ENCODE measurements around the gene IL19.

The IL19 gene

DNA sequence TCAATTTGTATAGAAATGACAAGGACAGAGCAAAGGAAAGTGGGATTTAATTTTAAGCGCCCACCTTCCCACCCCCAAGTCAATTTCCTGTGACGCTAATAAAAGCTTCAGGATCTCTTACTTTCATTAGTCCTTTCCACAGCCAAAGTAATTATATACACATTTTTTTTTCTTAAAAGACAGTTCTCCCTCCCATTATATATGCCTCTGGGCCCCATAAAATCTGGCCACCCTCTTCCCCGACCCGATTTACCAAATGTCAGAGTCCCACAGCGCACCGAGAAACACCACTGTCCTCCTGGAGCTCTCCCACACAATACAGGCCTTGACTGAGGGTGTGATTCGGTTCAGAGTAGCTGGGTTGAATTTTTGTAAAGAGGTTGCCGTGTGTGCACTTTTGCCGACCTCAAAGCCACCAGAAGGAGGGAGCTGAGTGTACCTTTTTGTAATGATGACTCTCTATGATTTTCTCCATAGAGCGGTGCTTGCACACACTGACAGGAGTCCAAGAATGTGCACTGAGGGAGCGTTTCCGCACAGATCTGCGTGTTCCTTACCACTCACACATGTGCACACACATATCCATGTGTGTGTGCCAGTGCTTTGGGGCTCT, 27.9 kb downstream of the IL19 start:
- TF ChIP-seq ZFP30 (CRISPR knock-in tag; IDR thresholded peaks at IDR 0.05) = no peak
- TF ChIP-seq CREB5 (CRISPR knock-in tag; IDR thresholded peaks at IDR 0.05; ENCODE audit: low read depth) = no peak
- TF ChIP-seq SNAI2 (CRISPR knock-in tag; IDR thresholded peaks at IDR 0.05) = no peak
- no peak for TF ChIP-seq PATZ1 (CRISPR knock-in tag; IDR thresholded peaks at IDR 0.05; ENCODE audit: borderline replicate concordance)
- TF ChIP-seq CSDC2 (CRISPR knock-in tag; IDR thresholded peaks at IDR 0.05) = no peak
- TF ChIP-seq CSRNP3 (CRISPR knock-in tag; IDR thresholded peaks at IDR 0.05) = no peak
- TF ChIP-seq OSR1 (CRISPR knock-in tag; IDR thresholded peaks at IDR 0.05) = no peak
- TF ChIP-seq TOX (CRISPR knock-in tag; IDR thresholded peaks at IDR 0.05; ENCODE audit: borderline replicate concordance) = no peak
- TF ChIP-seq BACH2 (CRISPR knock-in tag; IDR thresholded peaks at IDR 0.05; ENCODE audit: borderline replicate concordance) = no peak
- TF ChIP-seq ZC3H10 (CRISPR knock-in tag; IDR thresholded peaks at IDR 0.05) = no peak
- TF ChIP-seq ZFP3 (CRISPR knock-in tag; IDR thresholded peaks at IDR 0.05) = no peak
- ATAC-seq = no peak

GRCh38 chr1:206799311-206799710, 28.7 kb downstream of the IL19 start:
- no peak for TF ChIP-seq GLIS3 (CRISPR knock-in tag; IDR thresholded peaks at IDR 0.05)
- no peak for TF ChIP-seq ZFP30 (CRISPR knock-in tag; IDR thresholded peaks at IDR 0.05)
- no peak for TF ChIP-seq ZNF70 (CRISPR knock-in tag; IDR thresholded peaks at IDR 0.05)
- no peak for TF ChIP-seq ISL1 (CRISPR knock-in tag; IDR thresholded peaks at IDR 0.05)
- TF ChIP-seq ZNF565 (CRISPR knock-in tag; conservative IDR thresholded peaks at IDR 0.05; ENCODE audit: low read depth) = no peak
- TF ChIP-seq CREB5 (CRISPR knock-in tag; IDR thresholded peaks at IDR 0.05; ENCODE audit: low read depth) = no peak
- no peak for TF ChIP-seq SNAI2 (CRISPR knock-in tag; IDR thresholded peaks at IDR 0.05)
- TF ChIP-seq OSR1 (CRISPR knock-in tag; IDR thresholded peaks at IDR 0.05) = no peak
- no peak for TF ChIP-seq ZNF8 (CRISPR knock-in tag; IDR thresholded peaks at IDR 0.05)
- TF ChIP-seq TSHZ2 (CRISPR knock-in tag; IDR thresholded peaks at IDR 0.05) = no peak
- TF ChIP-seq ARNTL (CRISPR knock-in tag; IDR thresholded peaks at IDR 0.05; ENCODE audit: borderline replicate concordance, low read depth) = no peak
- ATAC-seq = no peak

GRCh38 chr1:206800411-206800810, 29.8 kb downstream of the IL19 start:
- no peak for ATAC-seq
- TF ChIP-seq CSRNP3 (CRISPR knock-in tag; IDR thresholded peaks at IDR 0.05) (no peak), ZFP3 (CRISPR knock-in tag; IDR thresholded peaks at IDR 0.05) (no peak), OSR1 (CRISPR knock-in tag; IDR thresholded peaks at IDR 0.05) (no peak), PPARA (CRISPR knock-in tag; IDR thresholded peaks at IDR 0.05; ENCODE audit: borderline replicate concordance) (no peak), BACH2 (CRISPR knock-in tag; IDR thresholded peaks at IDR 0.05; ENCODE audit: borderline replicate concordance) (no peak), CREB5 (CRISPR knock-in tag; IDR thresholded peaks at IDR 0.05; ENCODE audit: low read depth) (no peak), ZC3H10 (CRISPR knock-in tag; IDR thresholded peaks at IDR 0.05) (no peak), ZNF565 (CRISPR knock-in tag; conservative IDR thresholded peaks at IDR 0.05; ENCODE audit: low read depth) (no peak), ISL1 (CRISPR knock-in tag; IDR thresholded peaks at IDR 0.05) (no peak), TCF4 (CRISPR knock-in tag; IDR thresholded peaks at IDR 0.05; ENCODE audit: borderline replicate concordance) (no peak), ZNF70 (CRISPR knock-in tag; IDR thresholded peaks at IDR 0.05) (no peak), SNAI2 (CRISPR knock-in tag; IDR thresholded peaks at IDR 0.05) (no peak), POU6F1 (CRISPR knock-in tag; IDR thresholded peaks at IDR 0.05; ENCODE audit: borderline replicate concordance, low read depth) (no peak)
